ENCODE data around the gene COX6B2. TPM values are rescaled to one million over a fixed set of nuclear protein-coding genes. Genes with fewer than 3 reads are reported as not detected.
A peak's percentile ranks its signal among the peaks of the same experiment; 100 is the strongest.

The COX6B2 gene
- polyA plus RNA-seq, 3 donors: 0.36 TPM; not detected in 2

- Mint-ChIP-seq H3K27ac (no peak overlapping the region), H3K36me3 (no peaks in the 10 kb centered on the region)
- no peak for DNase-seq
Measured at GRCh38 chr19:55305983-55306562, 48.4 kb downstream of the COX6B2 start.

DNA sequence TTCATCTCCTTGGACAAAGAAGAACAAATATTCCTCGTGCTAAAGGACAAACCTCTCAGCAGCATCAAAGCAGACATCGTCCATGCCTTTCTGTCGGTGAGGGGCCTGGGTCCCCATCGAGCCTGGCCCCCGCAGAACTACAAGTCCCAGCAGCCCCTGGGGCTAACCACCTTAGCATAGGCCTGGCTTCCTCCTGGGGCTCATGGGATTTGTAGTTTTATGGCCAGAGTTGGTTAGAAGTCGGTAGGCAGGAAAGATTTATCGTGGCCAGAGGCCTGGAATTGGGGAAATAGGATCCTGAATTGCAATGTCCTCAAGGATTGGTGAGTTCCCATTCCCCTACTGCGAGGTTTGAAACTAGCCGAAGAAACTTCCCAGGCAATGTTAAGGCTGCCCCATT lies 49.0 kb downstream of the COX6B2 start:
- H3K4me3 ChIP-seq (replicated peaks in 1 of 3; ENCODE audit: low read depth in 2 of 3, low read length in 3 of 3): no peak overlapping the region
- no peak overlapping the region for H2AFZ ChIP-seq (ENCODE audit: insufficient read depth, low read depth, low read length, poor library complexity, severe bottlenecking)
- no peaks in the 10 kb centered on the region for H3K36me3 Mint-ChIP-seq
- peaks cover 13% of the 10 kb centered on the region for H3K4me1 Mint-ChIP-seq
- no peak overlapping the region for H3K4me3 Mint-ChIP-seq
- peak overlapping the region in 2 of 7 donors; percentile 68 for H3K27ac Mint-ChIP-seq
- peaks cover 4% of the 10 kb centered on the region for H4K20me1 ChIP-seq (ENCODE audit: insufficient read depth, low read length)
- peaks cover 0 to 13% (median 6%) of the 10 kb centered on the region in 7 donors for H3K9me3 Mint-ChIP-seq
- no peaks in the 10 kb centered on the region for H3K79me2 ChIP-seq (ENCODE audit: insufficient read depth, low read length)
- H3K9ac ChIP-seq (ENCODE audit: insufficient read depth, low read length, poor library complexity, severe bottlenecking): no peak overlapping the region
- H3K9me3 ChIP-seq (replicated peaks in 1 of 2; ENCODE audit: control insufficient read depth in 1 of 2, insufficient read depth in 1 of 2, low read length in 2 of 2): peaks cover 0 to 13% of the 10 kb centered on the region in 2 donors
- 85% methylated on average over 4 of the region's 9 CpGs for WGBS (ENCODE audit: insufficient coverage)
- intact Hi-C loops (cut with micrococcal nuclease): no loop called here
- TF ChIP-seq, protein P1, sequence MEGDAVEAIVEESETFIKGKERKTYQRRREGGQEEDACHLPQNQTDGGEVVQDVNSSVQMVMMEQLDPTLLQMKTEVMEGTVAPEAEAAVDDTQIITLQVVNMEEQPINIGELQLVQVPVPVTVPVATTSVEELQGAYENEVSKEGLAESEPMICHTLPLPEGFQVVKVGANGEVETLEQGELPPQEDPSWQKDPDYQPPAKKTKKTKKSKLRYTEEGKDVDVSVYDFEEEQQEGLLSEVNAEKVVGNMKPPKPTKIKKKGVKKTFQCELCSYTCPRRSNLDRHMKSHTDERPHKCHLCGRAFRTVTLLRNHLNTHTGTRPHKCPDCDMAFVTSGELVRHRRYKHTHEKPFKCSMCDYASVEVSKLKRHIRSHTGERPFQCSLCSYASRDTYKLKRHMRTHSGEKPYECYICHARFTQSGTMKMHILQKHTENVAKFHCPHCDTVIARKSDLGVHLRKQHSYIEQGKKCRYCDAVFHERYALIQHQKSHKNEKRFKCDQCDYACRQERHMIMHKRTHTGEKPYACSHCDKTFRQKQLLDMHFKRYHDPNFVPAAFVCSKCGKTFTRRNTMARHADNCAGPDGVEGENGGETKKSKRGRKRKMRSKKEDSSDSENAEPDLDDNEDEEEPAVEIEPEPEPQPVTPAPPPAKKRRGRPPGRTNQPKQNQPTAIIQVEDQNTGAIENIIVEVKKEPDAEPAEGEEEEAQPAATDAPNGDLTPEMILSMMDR (IDR thresholded peaks at IDR 0.05): no peak
- DNase-seq: peak in 2 of 3 donors; percentile 47 to 55
- peaks cover 10 to 12% of the 10 kb centered on the region in 2 donors for H3K4me1 ChIP-seq (ENCODE audit: control insufficient read depth in 1 of 2, insufficient read depth in 2 of 2, low read length in 2 of 2)
- no peak overlapping the region for H3K27ac ChIP-seq (ENCODE audit: low read depth in 1 of 2, low read length in 2 of 2)
- no peaks in the 10 kb centered on the region for H3K36me3 ChIP-seq (replicated peaks in 1 of 2; ENCODE audit: control insufficient read depth in 1 of 2, insufficient read depth in 2 of 2, low read length in 2 of 2)
- no peaks in the 10 kb centered on the region for H3K27me3 ChIP-seq (ENCODE audit: control insufficient read depth in 2 of 2, insufficient read depth in 2 of 2, low read length in 2 of 2)
- H3K27me3 Mint-ChIP-seq (ENCODE audit: low read depth in 3 of 3): peaks cover 2 to 5% (median 2%) of the 10 kb centered on the region in 3 donors
- H3K4me2 ChIP-seq (replicated peaks; ENCODE audit: extremely low read depth, low read length, poor library complexity, severe bottlenecking): no peak overlapping the region

More at GRCh38 chr19:55305983-55306562, 48.4 kb downstream of the COX6B2 start:
- Mint-ChIP-seq H3K4me3 (no peak overlapping the region), H3K4me1 (peaks cover 13% of the 10 kb centered on the region), H3K9me3 (peaks cover 0 to 13% (median 6%) of the 10 kb centered on the region in 7 donors), H3K27me3 (ENCODE audit: low read depth in 3 of 3) (peaks cover 0 to 2% (median 2%) of the 10 kb centered on the region in 3 donors)
- Histone ChIP-seq H4K20me1 (ENCODE audit: insufficient read depth, low read length) (peaks cover 8% of the 10 kb centered on the region), H3K79me2 (ENCODE audit: insufficient read depth, low read length) (no peaks in the 10 kb centered on the region), H3K4me3 (replicated peaks in 1 of 3; ENCODE audit: low read depth in 2 of 3, low read length in 3 of 3) (no peak overlapping the region), H3K36me3 (replicated peaks in 1 of 2; ENCODE audit: control insufficient read depth in 1 of 2, insufficient read depth in 2 of 2, low read length in 2 of 2) (no peaks in the 10 kb centered on the region), H2AFZ (ENCODE audit: insufficient read depth, low read depth, low read length, poor library complexity, severe bottlenecking) (no peak overlapping the region), H3K9ac (ENCODE audit: insufficient read depth, low read length, poor library complexity, severe bottlenecking) (no peak overlapping the region), H3K27me3 (ENCODE audit: control insufficient read depth in 2 of 2, insufficient read depth in 2 of 2, low read length in 2 of 2) (no peaks in the 10 kb centered on the region), H3K27ac (ENCODE audit: low read depth in 1 of 2, low read length in 2 of 2) (no peak overlapping the region), H3K4me2 (replicated peaks; ENCODE audit: extremely low read depth, low read length, poor library complexity, severe bottlenecking) (no peak overlapping the region), H3K4me1 (ENCODE audit: control insufficient read depth in 1 of 2, insufficient read depth in 2 of 2, low read length in 2 of 2) (peaks cover 10 to 12% of the 10 kb centered on the region in 2 donors), H3K9me3 (replicated peaks in 1 of 2; ENCODE audit: control insufficient read depth in 1 of 2, insufficient read depth in 1 of 2, low read length in 2 of 2) (peaks cover 0 to 13% of the 10 kb centered on the region in 2 donors)
- intact Hi-C loops (cut with micrococcal nuclease): no loop called here
- WGBS (ENCODE audit: insufficient coverage): 92% methylated on average over 16 of the region's 17 CpGs
- TF ChIP-seq, protein P1 (IDR thresholded peaks at IDR 0.05): no peak
